HEK293 (cell line): ENCODE results near the gene PTPN5.
A peak's percentile ranks its signal among the peaks of the same experiment; 100 is the strongest.

Experiments used
- CTCF ChIA-PET: fragments of 350-600 bp; formaldehyde crosslinking; extraction: SDS; loops from one replicate; lab custom pipeline; 2021; ENCODE audit warnings: antibody characterized with exemption; lab: Yijun Ruan, JAX
- POLR2A ChIA-PET: fragments of 300-600 bp; formaldehyde crosslinking; extraction: SDS; loops from one replicate; lab custom pipeline; 2020; ENCODE audit warnings: antibody characterized with exemption, inconsistent platforms; lab: Yijun Ruan, JAX
- H3K27ac ChIP-seq: fragments of 200-500 bp; sonication (Bioruptor generic); 2 replicates; pipeline ENCODE4 v1.5.1; 2014; ENCODE audit warnings: low read depth, low read length, control low read depth, inconsistent platforms; ENCODE audit errors: extremely low read depth
- H3K36me3 ChIP-seq, 2 experiments: fragments of 200-500 bp in 1 of 2; sonication (Bioruptor generic) in 1 of 2; 1 replicate in 1 of 2; 2 replicates in 1 of 2; pipeline ENCODE4 v1.5.1; 2014 to 2017; ENCODE audit warnings: inconsistent platforms in 2 of 2, low read length in 2 of 2; ENCODE audit not compliant: control insufficient read depth in 2 of 2, insufficient read depth in 1 of 2
- H3K4me1 ChIP-seq: fragments of 200-500 bp; sonication (Bioruptor generic); 2 replicates; pipeline ENCODE4 v1.5.1; 2014; ENCODE audit warnings: mild to moderate bottlenecking, low read length, inconsistent platforms; ENCODE audit not compliant: control insufficient read depth, insufficient read depth
- H3K4me3 ChIP-seq: 2 replicates; pipeline ENCODE4 v1.5.1; 2011; ENCODE audit warnings: low read depth, mild to moderate bottlenecking, control low read depth, low read length, moderate library complexity
- H3K9me3 ChIP-seq: fragments of 200-500 bp; sonication (Bioruptor generic); 2 replicates; pipeline ENCODE4 v1.5.1; 2014; ENCODE audit warnings: low read depth, low read length, inconsistent platforms; ENCODE audit not compliant: control insufficient read depth, insufficient read depth
- FEZF1 ChIP-seq: fragments of 450-650 bp; formaldehyde crosslinking; IDR thresholded peaks from 2 replicates; pipeline ENCODE4 v1.5.1; 2016; ENCODE audit warnings: missing biosample characterization, missing genetic modification characterization
- GLIS2 ChIP-seq: fragments of 450-650 bp; formaldehyde crosslinking; IDR thresholded peaks from 2 replicates; pipeline ENCODE4 v1.5.1; 2016; ENCODE audit warnings: missing biosample characterization, missing genetic modification characterization
- HOXC10 ChIP-seq: sonication (generic); formaldehyde crosslinking; IDR thresholded peaks from 2 replicates; pipeline ENCODE4 v1.8.1; 2023; ENCODE audit warnings: mild to moderate bottlenecking, missing genetic modification reagents
- IKZF3 ChIP-seq: fragments of 450-650 bp; IDR thresholded peaks from 2 replicates; pipeline ENCODE4 v1.5.0; 2018; ENCODE audit warnings: missing biosample characterization, mild to moderate bottlenecking, missing genetic modification characterization, moderate library complexity
- MEIS1 ChIP-seq: sonication (generic); formaldehyde crosslinking; IDR thresholded peaks from 2 replicates; pipeline ENCODE4 v1.8.1; 2022; ENCODE audit warnings: missing genetic modification reagents, mild to moderate bottlenecking, borderline replicate concordance
- ZBTB17 ChIP-seq: fragments of 450-650 bp; formaldehyde crosslinking; IDR thresholded peaks from 2 replicates; pipeline ENCODE4 v1.5.1; 2016; ENCODE audit warnings: missing biosample characterization, missing genetic modification characterization
- ZBTB20 ChIP-seq: fragments of 450-650 bp; formaldehyde crosslinking; IDR thresholded peaks from 2 replicates; pipeline ENCODE4 v1.5.1; 2016; ENCODE audit warnings: missing biosample characterization, missing genetic modification characterization
- ZNF10 ChIP-seq: fragments of 450-650 bp; formaldehyde crosslinking; IDR thresholded peaks from 2 replicates; pipeline ENCODE4 v1.5.1; 2017; ENCODE audit warnings: missing biosample characterization, missing genetic modification characterization
- ZNF155 ChIP-seq: fragments of 450-650 bp; formaldehyde crosslinking; IDR thresholded peaks from 2 replicates; pipeline ENCODE4 v1.5.1; 2016; ENCODE audit warnings: missing biosample characterization, missing genetic modification characterization
- ZNF169 ChIP-seq: fragments of 450-650 bp; formaldehyde crosslinking; IDR thresholded peaks from 2 replicates; pipeline ENCODE4 v1.5.1; 2016; ENCODE audit warnings: missing biosample characterization, missing genetic modification characterization
- ZNF223 ChIP-seq: fragments of 450-650 bp; formaldehyde crosslinking; IDR thresholded peaks from 2 replicates; pipeline ENCODE4 v1.5.1; 2016; ENCODE audit warnings: missing biosample characterization, missing genetic modification characterization
- ZNF239 ChIP-seq: fragments of 450-650 bp; formaldehyde crosslinking; IDR thresholded peaks from 2 replicates; pipeline ENCODE4 v1.5.1; 2016; ENCODE audit warnings: missing biosample characterization, missing genetic modification characterization
- ZNF341 ChIP-seq: fragments of 450-650 bp; formaldehyde crosslinking; IDR thresholded peaks from 2 replicates; pipeline ENCODE4; 2016; ENCODE audit warnings: low read depth, missing biosample characterization, missing genetic modification characterization
- ZNF394 ChIP-seq: fragments of 450-650 bp; formaldehyde crosslinking; IDR thresholded peaks from 2 replicates; pipeline ENCODE4 v1.5.1; 2016; ENCODE audit warnings: missing biosample characterization, missing genetic modification characterization, mild to moderate bottlenecking, moderate library complexity, borderline replicate concordance
- ZNF416 ChIP-seq: fragments of 450-650 bp; formaldehyde crosslinking; IDR thresholded peaks from 2 replicates; pipeline ENCODE4 v1.5.1; 2016; ENCODE audit warnings: missing biosample characterization, missing genetic modification characterization
- ZNF423 ChIP-seq: fragments of 450-650 bp; formaldehyde crosslinking; IDR thresholded peaks from 2 replicates; pipeline ENCODE4 v1.5.1; 2016; ENCODE audit warnings: missing biosample characterization, missing genetic modification characterization
- ZNF558 ChIP-seq: fragments of 450-650 bp; formaldehyde crosslinking; IDR thresholded peaks from 2 replicates; pipeline ENCODE4 v1.5.1; 2016; ENCODE audit warnings: missing biosample characterization, missing genetic modification characterization
- ZNF560 ChIP-seq: fragments of 450-650 bp; formaldehyde crosslinking; IDR thresholded peaks from 2 replicates; pipeline ENCODE4 v1.5.1; 2017; ENCODE audit warnings: missing biosample characterization, missing genetic modification characterization, borderline replicate concordance
- ZNF596 ChIP-seq: fragments of 450-650 bp; IDR thresholded peaks from 2 replicates; pipeline ENCODE4 v1.5.0; 2018; ENCODE audit warnings: missing biosample characterization, mild to moderate bottlenecking, missing genetic modification characterization, moderate library complexity
- ZNF626 ChIP-seq: fragments of 450-650 bp; sonication (Bioruptor Pico); formaldehyde crosslinking; IDR thresholded peaks from 2 replicates; pipeline ENCODE4 v1.5.1; 2018; ENCODE audit warnings: missing biosample characterization, missing genetic modification characterization, inconsistent platforms
- ZNF654 ChIP-seq: fragments of 450-650 bp; formaldehyde crosslinking; IDR thresholded peaks from 2 replicates; pipeline ENCODE4 v1.5.1; 2016; ENCODE audit warnings: low read depth, missing biosample characterization, missing genetic modification characterization
- ZNF76 ChIP-seq: fragments of 450-650 bp; formaldehyde crosslinking; IDR thresholded peaks from 2 replicates; pipeline ENCODE4; 2016; ENCODE audit warnings: low read depth, missing biosample characterization, missing genetic modification characterization, borderline replicate concordance
- TF ChIP-seq, protein P1 (sequence below): fragments of 450-650 bp; formaldehyde crosslinking; IDR thresholded peaks from 2 replicates; pipeline ENCODE4 v1.5.1; 2016; ENCODE audit warnings: missing biosample characterization, missing genetic modification characterization, low read depth
- TF ChIP-seq, protein P2 (sequence below): fragments of 450-650 bp; formaldehyde crosslinking; IDR thresholded peaks from 2 replicates; pipeline ENCODE4 v1.5.1; 2016; ENCODE audit warnings: missing biosample characterization, missing genetic modification characterization, borderline replicate concordance
- TF ChIP-seq, protein P3 (sequence below): fragments of 450-650 bp; IDR thresholded peaks from 2 replicates; pipeline ENCODE4 v1.5.1; 2018; ENCODE audit warnings: missing biosample characterization, missing genetic modification characterization
- TF ChIP-seq, protein P4 (sequence below): fragments of 450-650 bp; formaldehyde crosslinking; IDR thresholded peaks from 2 replicates; pipeline ENCODE4 v1.5.1; 2017; ENCODE audit warnings: missing biosample characterization, missing genetic modification characterization
- TF ChIP-seq, protein P5 (sequence below): fragments of 450-650 bp; formaldehyde crosslinking; IDR thresholded peaks from 2 replicates; pipeline ENCODE4 v1.5.1; 2016; ENCODE audit warnings: missing biosample characterization, missing genetic modification characterization

Gene PTPN5

DNA sequence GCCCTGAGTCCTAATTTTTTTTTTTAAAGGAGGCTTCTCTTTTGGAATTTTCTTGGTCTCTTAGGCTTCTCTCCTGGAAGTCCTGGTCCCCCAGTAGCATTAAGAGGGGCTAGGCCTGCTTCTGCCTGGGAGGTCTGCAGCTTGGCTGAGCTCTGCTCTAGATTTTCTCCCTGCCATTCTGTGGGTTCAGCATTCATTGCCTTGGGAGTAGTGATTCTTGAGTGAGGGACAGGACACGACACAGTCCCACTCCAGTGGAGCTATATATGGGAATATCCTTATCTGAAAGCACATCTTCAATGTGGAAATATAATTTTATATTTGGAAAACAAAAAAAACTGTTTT is 69.3 kb downstream of the PTPN5 start:
- no peaks in the 10 kb centered on the region for H3K4me1 ChIP-seq
- TF ChIP-seq IKZF3 (tag by site-specific recombination), result no peak
- TF ChIP-seq ZNF341 (tag by site-specific recombination), result no peak
- TF ChIP-seq ZNF626 (tag by site-specific recombination), result no peak
- no peak for TF ChIP-seq ZNF223 (tag by site-specific recombination)
- TF ChIP-seq ZNF10 (tag by site-specific recombination), result no peak
- no peak for TF ChIP-seq HOXC10
- TF ChIP-seq, protein P1, sequence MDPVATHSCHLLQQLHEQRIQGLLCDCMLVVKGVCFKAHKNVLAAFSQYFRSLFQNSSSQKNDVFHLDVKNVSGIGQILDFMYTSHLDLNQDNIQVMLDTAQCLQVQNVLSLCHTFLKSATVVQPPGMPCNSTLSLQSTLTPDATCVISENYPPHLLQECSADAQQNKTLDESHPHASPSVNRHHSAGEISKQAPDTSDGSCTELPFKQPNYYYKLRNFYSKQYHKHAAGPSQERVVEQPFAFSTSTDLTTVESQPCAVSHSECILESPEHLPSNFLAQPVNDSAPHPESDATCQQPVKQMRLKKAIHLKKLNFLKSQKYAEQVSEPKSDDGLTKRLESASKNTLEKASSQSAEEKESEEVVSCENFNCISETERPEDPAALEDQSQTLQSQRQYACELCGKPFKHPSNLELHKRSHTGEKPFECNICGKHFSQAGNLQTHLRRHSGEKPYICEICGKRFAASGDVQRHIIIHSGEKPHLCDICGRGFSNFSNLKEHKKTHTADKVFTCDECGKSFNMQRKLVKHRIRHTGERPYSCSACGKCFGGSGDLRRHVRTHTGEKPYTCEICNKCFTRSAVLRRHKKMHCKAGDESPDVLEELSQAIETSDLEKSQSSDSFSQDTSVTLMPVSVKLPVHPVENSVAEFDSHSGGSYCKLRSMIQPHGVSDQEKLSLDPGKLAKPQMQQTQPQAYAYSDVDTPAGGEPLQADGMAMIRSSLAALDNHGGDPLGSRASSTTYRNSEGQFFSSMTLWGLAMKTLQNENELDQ, result no peak
- no peak for TF ChIP-seq ZNF596 (tag by site-specific recombination)
- TF ChIP-seq ZNF423, result no peak
- TF ChIP-seq ZNF155 (tag by site-specific recombination), result no peak
- TF ChIP-seq ZBTB17, result no peak
- TF ChIP-seq, protein P2, sequence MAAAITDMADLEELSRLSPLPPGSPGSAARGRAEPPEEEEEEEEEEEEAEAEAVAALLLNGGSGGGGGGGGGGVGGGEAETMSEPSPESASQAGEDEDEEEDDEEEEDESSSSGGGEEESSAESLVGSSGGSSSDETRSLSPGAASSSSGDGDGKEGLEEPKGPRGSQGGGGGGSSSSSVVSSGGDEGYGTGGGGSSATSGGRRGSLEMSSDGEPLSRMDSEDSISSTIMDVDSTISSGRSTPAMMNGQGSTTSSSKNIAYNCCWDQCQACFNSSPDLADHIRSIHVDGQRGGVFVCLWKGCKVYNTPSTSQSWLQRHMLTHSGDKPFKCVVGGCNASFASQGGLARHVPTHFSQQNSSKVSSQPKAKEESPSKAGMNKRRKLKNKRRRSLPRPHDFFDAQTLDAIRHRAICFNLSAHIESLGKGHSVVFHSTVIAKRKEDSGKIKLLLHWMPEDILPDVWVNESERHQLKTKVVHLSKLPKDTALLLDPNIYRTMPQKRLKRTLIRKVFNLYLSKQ, result no peak
- TF ChIP-seq, protein P3, sequence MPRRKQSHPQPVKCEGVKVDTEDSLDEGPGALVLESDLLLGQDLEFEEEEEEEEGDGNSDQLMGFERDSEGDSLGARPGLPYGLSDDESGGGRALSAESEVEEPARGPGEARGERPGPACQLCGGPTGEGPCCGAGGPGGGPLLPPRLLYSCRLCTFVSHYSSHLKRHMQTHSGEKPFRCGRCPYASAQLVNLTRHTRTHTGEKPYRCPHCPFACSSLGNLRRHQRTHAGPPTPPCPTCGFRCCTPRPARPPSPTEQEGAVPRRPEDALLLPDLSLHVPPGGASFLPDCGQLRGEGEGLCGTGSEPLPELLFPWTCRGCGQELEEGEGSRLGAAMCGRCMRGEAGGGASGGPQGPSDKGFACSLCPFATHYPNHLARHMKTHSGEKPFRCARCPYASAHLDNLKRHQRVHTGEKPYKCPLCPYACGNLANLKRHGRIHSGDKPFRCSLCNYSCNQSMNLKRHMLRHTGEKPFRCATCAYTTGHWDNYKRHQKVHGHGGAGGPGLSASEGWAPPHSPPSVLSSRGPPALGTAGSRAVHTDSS (tag by site-specific recombination), result no peak
- no peak for TF ChIP-seq ZNF169 (tag by site-specific recombination)
- TF ChIP-seq MEIS1, result no peak
- TF ChIP-seq ZNF560 (tag by site-specific recombination), result no peak
- ChIA-PET POLR2A (no interaction called here), CTCF (interaction anchor here (0.6 to 3.8 kb wide), 23 partner anchors 9 to 1928 kb away, joined by 3 to 28 read pairs (median 4); partner anchors contain the start of gene TMEM86A)
- no peaks in the 10 kb centered on the region for H3K36me3 ChIP-seq
- no peak overlapping the region for H3K4me3 ChIP-seq
- no peaks in the 10 kb centered on the region for H3K9me3 ChIP-seq
- H3K27ac ChIP-seq, result no peak overlapping the region

DNA sequence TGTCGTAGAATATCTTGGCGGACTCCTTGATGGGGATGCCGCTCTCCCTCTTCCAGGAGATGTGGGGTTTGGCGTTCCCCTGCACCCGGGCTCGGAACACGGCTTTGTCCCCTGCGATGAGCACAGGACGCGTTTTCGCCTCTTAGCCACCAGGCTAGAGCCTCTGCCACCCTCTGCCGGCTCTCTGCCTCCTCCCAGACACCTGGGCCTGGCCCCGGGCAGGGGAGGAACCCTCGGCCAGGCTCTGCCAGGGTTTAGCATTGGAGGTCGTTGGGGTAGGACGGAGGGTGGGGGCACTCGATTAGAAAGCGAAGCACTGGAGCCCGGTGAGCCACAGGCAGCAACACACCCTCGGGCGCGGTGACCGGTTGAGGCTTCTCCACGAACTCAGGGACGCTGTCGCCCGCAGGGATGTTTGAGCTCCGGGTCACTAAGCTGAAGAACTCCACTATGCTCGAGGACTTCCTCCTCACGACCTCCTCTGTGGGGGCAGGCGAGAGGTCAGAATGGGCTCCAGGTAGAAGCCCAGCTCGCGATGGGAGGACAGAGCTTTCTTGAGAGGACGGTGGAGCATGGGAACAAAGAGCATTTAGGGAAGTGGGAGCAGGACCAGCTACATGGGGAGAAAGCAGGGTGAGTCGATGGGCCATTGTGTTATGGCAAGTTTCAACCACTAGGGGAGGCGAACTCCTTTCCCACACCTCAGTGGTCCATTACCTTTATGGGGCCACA is 69.9 kb downstream of the PTPN5 start:
- ChIA-PET POLR2A (interaction anchor here (0.5 kb wide), 1 partner anchor 86 kb away, joined by 4 read pairs; no protein-coding TSS in a partner anchor), CTCF (interaction anchor here (0.6 to 3.8 kb wide), 24 partner anchors 9 to 1927 kb away, joined by 3 to 28 read pairs (median 4); partner anchors contain the start of gene TMEM86A)
- Histone ChIP-seq H3K4me1 (no peaks in the 10 kb centered on the region), H3K27ac (no peak overlapping the region), H3K36me3 (no peaks in the 10 kb centered on the region)
- TF ChIP-seq ZNF239, result no peak
- TF ChIP-seq ZBTB17, result peak; percentile 64
- TF ChIP-seq ZNF394 (tag by site-specific recombination), result no peak
- peak; percentile 24; the same call in 1 of the 2 replicates for TF ChIP-seq ZNF654 (tag by site-specific recombination)
- TF ChIP-seq ZNF558 (tag by site-specific recombination), result no peak
- peak; percentile 84; the same call in 1 of the 2 replicates for TF ChIP-seq ZNF76 (tag by site-specific recombination)
- TF ChIP-seq ZNF416 (tag by site-specific recombination), result no peak
- 0 out of 2 replicates have a peak, but pooled peaks have one; percentile 21 for TF ChIP-seq IKZF3 (tag by site-specific recombination)
- peak; percentile 51; the same call in 1 of the 2 replicates for TF ChIP-seq ZBTB20 (tag by site-specific recombination)
- TF ChIP-seq GLIS2 (tag by site-specific recombination), result no peak
- TF ChIP-seq, protein P4, sequence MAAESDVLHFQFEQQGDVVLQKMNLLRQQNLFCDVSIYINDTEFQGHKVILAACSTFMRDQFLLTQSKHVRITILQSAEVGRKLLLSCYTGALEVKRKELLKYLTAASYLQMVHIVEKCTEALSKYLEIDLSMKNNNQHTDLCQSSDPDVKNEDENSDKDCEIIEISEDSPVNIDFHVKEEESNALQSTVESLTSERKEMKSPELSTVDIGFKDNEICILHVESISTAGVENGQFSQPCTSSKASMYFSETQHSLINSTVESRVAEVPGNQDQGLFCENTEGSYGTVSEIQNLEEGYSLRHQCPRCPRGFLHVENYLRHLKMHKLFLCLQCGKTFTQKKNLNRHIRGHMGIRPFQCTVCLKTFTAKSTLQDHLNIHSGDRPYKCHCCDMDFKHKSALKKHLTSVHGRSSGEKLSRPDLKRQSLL (tag by site-specific recombination), result peak; percentile 27; the same call in 1 of the 2 replicates
- no peak for TF ChIP-seq FEZF1 (tag by site-specific recombination)
- TF ChIP-seq, protein P5, sequence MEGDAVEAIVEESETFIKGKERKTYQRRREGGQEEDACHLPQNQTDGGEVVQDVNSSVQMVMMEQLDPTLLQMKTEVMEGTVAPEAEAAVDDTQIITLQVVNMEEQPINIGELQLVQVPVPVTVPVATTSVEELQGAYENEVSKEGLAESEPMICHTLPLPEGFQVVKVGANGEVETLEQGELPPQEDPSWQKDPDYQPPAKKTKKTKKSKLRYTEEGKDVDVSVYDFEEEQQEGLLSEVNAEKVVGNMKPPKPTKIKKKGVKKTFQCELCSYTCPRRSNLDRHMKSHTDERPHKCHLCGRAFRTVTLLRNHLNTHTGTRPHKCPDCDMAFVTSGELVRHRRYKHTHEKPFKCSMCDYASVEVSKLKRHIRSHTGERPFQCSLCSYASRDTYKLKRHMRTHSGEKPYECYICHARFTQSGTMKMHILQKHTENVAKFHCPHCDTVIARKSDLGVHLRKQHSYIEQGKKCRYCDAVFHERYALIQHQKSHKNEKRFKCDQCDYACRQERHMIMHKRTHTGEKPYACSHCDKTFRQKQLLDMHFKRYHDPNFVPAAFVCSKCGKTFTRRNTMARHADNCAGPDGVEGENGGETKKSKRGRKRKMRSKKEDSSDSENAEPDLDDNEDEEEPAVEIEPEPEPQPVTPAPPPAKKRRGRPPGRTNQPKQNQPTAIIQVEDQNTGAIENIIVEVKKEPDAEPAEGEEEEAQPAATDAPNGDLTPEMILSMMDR (tag by site-specific recombination), result peak; percentile 33; the same call in 1 of the 2 replicates
- TF ChIP-seq, all 188 proteins: peak for 7
- peak overlapping the region; percentile 15; the same call in 1 of the 2 replicates for H3K4me3 ChIP-seq
- H3K9me3 ChIP-seq, result no peaks in the 10 kb centered on the region
